GM12874 (cell line): ENCODE results near the gene DPY19L1.
A peak's percentile ranks its signal among the peaks of the same experiment; 100 is the strongest.

Source experiments
- TF ChIP-seq, protein P1 (sequence below): IDR thresholded peaks from 2 replicates; pipeline ENCODE4 v1.5.1; 2011; ENCODE audit warnings: low read depth, mild to moderate bottlenecking, control low read depth, low read length, moderate library complexity; ENCODE audit not compliant: insufficient read depth

DPY19L1 gene

DNA sequence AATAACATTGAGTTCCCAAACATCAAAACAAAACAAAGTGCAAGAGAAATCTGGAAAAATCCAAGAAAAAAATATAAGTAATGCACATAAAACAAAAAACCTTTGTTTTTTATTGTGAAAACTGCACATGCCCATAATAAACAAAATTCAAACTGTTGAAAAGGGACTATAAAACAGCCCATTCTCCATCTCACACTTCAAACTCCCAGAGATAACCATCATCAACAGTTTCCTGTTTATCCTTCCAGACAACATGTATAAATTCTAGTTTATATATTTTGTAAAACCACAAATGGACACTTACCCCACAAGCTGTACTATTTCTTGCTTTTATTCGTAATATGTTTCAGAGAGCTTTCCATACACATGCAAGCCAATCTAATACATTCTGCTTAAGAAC lies 79.3 kb downstream of the DPY19L1 start:
- TF ChIP-seq, protein P1, sequence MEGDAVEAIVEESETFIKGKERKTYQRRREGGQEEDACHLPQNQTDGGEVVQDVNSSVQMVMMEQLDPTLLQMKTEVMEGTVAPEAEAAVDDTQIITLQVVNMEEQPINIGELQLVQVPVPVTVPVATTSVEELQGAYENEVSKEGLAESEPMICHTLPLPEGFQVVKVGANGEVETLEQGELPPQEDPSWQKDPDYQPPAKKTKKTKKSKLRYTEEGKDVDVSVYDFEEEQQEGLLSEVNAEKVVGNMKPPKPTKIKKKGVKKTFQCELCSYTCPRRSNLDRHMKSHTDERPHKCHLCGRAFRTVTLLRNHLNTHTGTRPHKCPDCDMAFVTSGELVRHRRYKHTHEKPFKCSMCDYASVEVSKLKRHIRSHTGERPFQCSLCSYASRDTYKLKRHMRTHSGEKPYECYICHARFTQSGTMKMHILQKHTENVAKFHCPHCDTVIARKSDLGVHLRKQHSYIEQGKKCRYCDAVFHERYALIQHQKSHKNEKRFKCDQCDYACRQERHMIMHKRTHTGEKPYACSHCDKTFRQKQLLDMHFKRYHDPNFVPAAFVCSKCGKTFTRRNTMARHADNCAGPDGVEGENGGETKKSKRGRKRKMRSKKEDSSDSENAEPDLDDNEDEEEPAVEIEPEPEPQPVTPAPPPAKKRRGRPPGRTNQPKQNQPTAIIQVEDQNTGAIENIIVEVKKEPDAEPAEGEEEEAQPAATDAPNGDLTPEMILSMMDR = no peak

DNA sequence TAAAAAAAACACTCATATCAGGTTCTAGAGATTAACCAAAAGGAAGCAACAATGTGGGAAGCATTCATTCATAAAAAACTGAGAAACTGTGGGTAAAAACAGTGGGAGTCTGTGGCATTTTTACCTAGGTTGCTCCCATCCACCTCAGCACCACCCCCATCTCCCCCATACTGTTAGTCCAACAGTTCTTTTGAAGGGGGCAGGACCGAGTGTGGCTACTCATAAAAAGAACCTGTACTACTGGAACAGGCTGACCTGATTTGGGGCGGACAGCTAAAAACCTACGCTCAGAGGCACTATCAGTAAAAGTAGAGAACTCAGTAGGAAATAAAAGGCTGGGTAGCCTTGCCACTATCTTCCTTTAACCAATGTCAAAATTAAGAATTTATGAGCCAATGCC lies 84.5 kb downstream of the DPY19L1 start:
- TF ChIP-seq, protein P1 = no peak

DNA sequence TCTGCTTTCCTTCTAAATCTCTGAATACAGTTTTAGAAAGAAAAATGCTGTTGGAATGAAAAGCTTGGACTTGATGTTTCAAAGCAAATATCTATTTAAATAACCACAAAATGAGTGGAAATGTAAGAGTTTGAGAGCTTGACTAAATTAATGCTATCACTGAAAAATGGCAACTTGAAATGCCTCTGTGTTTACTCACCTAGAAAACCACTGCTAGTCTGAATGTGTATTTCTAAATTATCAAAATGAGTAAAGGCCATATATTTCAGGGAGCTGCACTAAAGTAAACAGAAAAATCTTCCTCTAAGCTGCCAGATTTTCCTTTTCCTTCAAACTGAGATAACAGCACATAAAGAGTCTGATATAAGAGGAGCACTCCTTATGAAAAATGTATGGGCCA lies 87.9 kb downstream of the DPY19L1 start:
- TF ChIP-seq, protein P1 = no peak

DNA sequence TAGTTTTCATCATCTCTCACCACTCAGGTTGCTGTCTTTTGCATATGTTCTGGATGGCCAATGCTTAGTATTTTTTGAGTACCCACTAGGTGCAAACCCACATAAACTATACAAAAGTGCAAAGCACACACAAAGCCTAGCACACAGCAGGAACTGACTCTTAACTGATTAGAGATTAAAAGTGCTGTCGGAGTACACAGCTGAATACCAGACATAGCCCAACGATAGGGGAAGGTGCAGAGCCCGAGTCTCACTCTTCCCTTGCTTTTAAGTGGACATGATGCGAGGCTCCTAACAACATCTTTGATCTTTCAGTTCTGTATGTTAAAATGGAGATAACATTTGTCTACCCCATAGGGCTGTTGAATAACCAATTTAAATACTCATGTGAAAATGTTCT lies 90.8 kb downstream of the DPY19L1 start:
- TF ChIP-seq, protein P1 = no peak

DNA sequence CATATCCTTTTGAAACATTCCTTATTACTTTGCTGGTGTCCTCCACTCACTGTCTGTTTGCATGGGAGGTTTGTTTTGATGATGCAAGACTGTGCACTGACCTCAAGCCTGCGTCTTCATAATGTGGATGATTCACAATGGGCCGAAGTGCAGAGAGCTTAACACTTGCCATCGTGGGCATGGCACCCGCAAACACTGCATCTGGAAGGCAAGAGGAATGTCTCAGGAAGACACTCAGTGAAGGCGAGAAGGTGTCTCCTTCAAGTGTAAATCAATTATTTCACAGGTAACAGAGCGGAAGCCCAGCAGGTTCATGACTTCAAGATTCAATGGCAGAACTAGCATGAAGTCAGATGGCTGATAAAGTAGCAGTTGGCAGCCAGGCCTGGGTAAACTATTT lies 98.1 kb downstream of the DPY19L1 start:
- TF ChIP-seq, protein P1 = no peak

DNA sequence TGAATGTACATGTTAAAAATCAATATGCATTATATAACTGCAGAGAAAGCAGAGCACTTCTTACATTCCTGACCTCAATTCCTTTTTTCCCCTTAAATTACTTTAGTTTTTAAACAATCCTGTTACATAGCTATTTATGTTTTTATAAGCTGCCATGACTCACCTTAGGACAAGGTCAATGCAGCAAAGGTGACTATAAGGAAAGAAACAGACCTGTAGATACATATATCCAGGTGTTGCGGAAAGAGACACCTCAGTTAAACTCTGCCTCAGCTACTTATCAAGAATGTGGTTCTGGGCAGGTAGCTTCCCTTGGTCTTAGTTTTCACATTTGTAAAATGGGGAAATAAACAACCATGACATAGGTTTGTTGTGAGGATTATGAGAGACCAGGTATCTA lies 105.5 kb downstream of the DPY19L1 start:
- TF ChIP-seq, protein P1 = no peak

DNA sequence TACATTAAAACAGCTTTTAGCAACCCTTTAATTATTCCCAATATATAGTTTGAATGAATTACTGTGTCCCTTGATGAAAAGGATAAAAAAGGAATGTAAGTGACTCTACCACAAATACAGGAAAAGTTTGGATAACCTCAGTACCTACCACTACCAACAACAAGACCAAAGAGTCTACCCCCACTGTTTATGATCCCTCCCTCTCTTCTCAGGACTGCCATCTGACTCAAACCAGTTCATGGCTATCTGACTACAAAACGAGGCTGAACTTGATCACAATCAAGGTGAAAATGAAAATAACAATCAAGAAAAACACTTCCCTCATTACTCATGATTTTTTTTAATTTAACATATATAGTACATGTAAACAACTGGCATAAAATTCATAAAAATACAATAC lies 108.7 kb downstream of the DPY19L1 start:
- TF ChIP-seq, protein P1 = no peak

DNA sequence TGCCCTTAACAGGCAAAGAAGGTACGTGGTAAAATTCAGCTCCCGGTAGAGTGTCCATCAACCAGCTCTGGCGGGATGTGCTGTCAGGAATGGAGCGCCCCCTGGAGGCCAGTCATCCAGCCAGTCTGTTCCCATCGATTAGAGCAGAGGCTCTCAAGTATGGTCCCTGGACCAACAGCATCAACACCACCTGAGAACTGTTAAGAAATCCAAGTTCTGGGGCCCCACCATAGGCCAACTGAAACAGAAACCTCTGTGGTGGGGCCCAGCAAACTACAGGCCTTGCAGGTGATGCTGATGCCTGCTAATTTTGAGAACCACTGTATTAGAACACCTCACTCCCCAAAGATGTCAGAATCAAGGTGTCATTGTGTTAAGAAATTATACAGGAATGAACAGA lies 109.2 kb downstream of the DPY19L1 start:
- TF ChIP-seq, protein P1 = peak; percentile 57
